Measurements from ENCODE around the gene UXS1. TPM values are rescaled to one million over a fixed set of nuclear protein-coding genes. Genes with fewer than 3 reads are reported as not detected.

The UXS1 gene
- polyA plus RNA-seq, 1 donor from 2014 or later = 19.1 TPM

GRCh38 chr2:106140913-106141312 lies 53.2 kb downstream of the UXS1 start:
- Histone ChIP-seq H2AFZ (ENCODE audit: low read depth, low read length) (no peak overlapping the region), H3K27me3 (ENCODE audit: insufficient read depth, low read depth, low read length) (no peaks in the 10 kb centered on the region), H3K36me3 (ENCODE audit: insufficient read depth, low read length) (no peaks in the 10 kb centered on the region), H3K79me2 (replicated peaks; ENCODE audit: insufficient read depth, low read length) (no peaks in the 10 kb centered on the region), H3K9me2 (ENCODE audit: insufficient read depth, low read length) (no peaks in the 10 kb centered on the region), H3K4me3 (ENCODE audit: low read length) (no peak overlapping the region), H4K20me1 (ENCODE audit: insufficient read depth) (no peaks in the 10 kb centered on the region), H3K9me3 (ENCODE audit: low read length) (no peaks in the 10 kb centered on the region), H3K4me2 (ENCODE audit: low read length) (no peak overlapping the region), H3K27ac (ENCODE audit: low read length) (no peak overlapping the region), H3F3A (ENCODE audit: insufficient read depth, low read length, poor library complexity, severe bottlenecking) (no peaks in the 10 kb centered on the region), H3K9ac (ENCODE audit: low read length) (no peak overlapping the region)
- TF ChIP-seq SMC3 (conservative IDR thresholded peaks at IDR 0.05; ENCODE audit: poor library complexity) (no peak), MXI1 (conservative IDR thresholded peaks at IDR 0.05; ENCODE audit: poor library complexity, severe bottlenecking) (no peak), RAD21 (conservative IDR thresholded peaks at IDR 0.05) (no peak), POLR2AphosphoS5 (IDR thresholded peaks at IDR 0.05) (no peak), REST (IDR thresholded peaks at IDR 0.05; ENCODE audit: borderline replicate concordance) (no peak), TAF1 (IDR thresholded peaks at IDR 0.05; ENCODE audit: low read depth) (no peak), CTCF (IDR thresholded peaks at IDR 0.05; ENCODE audit: poor library complexity, severe bottlenecking) (no peak), EZH2 (IDR thresholded peaks at IDR 0.05; ENCODE audit: borderline replicate concordance, insufficient read depth, low read length, poor library complexity, severe bottlenecking) (no peak)

DNA sequence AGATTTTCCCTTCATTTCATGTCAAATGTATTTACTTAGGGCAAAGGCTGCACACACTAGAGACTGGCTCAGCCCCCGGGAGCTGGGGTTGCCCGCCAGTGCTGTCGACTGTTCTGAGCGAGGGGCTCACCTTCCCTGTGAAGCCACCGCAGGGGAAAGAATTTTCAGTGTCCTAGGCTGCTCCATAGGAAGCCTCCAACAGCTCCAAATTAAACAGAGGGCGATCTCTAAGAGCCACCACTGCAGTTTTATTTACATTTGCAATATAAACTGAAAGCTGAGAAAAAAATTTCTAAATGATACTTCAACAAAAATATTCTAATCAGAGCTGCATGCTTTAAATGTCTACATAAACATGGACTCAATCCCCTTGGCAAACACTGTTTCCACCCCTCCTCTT lies 54.0 kb downstream of the UXS1 start:
- Histone ChIP-seq H2AFZ (ENCODE audit: low read depth, low read length) (no peak overlapping the region), H3K9me2 (ENCODE audit: insufficient read depth, low read length) (no peaks in the 10 kb centered on the region), H4K20me1 (ENCODE audit: insufficient read depth) (no peaks in the 10 kb centered on the region), H3K4me2 (ENCODE audit: low read length) (no peak overlapping the region), H3K9me3 (ENCODE audit: low read length) (no peaks in the 10 kb centered on the region), H3K4me3 (ENCODE audit: low read length) (no peak overlapping the region), H3K79me2 (replicated peaks; ENCODE audit: insufficient read depth, low read length) (no peaks in the 10 kb centered on the region), H3K27me3 (ENCODE audit: insufficient read depth, low read depth, low read length) (no peaks in the 10 kb centered on the region), H3K27ac (ENCODE audit: low read length) (no peak overlapping the region), H3K9ac (ENCODE audit: low read length) (no peak overlapping the region), H3F3A (ENCODE audit: insufficient read depth, low read length, poor library complexity, severe bottlenecking) (no peaks in the 10 kb centered on the region), H3K36me3 (ENCODE audit: insufficient read depth, low read length) (no peaks in the 10 kb centered on the region)
- TF ChIP-seq POLR2AphosphoS5 (IDR thresholded peaks at IDR 0.05) = no peak
- TF ChIP-seq MXI1 (conservative IDR thresholded peaks at IDR 0.05; ENCODE audit: poor library complexity, severe bottlenecking) = no peak
- no peak for TF ChIP-seq TAF1 (IDR thresholded peaks at IDR 0.05; ENCODE audit: low read depth)
- TF ChIP-seq SMC3 (conservative IDR thresholded peaks at IDR 0.05; ENCODE audit: poor library complexity) = no peak
- no peak for TF ChIP-seq CTCF (IDR thresholded peaks at IDR 0.05; ENCODE audit: poor library complexity, severe bottlenecking)
- TF ChIP-seq EP300 (conservative IDR thresholded peaks at IDR 0.05; ENCODE audit: poor library complexity, severe bottlenecking) = no peak
- TF ChIP-seq EZH2 (IDR thresholded peaks at IDR 0.05; ENCODE audit: borderline replicate concordance, insufficient read depth, low read length, poor library complexity, severe bottlenecking) = no peak
- no peak for TF ChIP-seq RAD21 (conservative IDR thresholded peaks at IDR 0.05)
- TF ChIP-seq REST (IDR thresholded peaks at IDR 0.05; ENCODE audit: borderline replicate concordance) = no peak
